HuH-7.5 (cell line): Measurements from ENCODE around the gene ALDH1A2.
"Not testable (repeated sequence)": the region's sequence is repeated elsewhere in the genome, so short reads cannot be mapped to it uniquely, and the experiment has no call there.

ENCODE experiments used
- DNase-seq: peaks from one replicate; pipeline ENCODE4 v3.0.0; 2011; ENCODE audit warnings: low spot score

ALDH1A2 gene

DNA sequence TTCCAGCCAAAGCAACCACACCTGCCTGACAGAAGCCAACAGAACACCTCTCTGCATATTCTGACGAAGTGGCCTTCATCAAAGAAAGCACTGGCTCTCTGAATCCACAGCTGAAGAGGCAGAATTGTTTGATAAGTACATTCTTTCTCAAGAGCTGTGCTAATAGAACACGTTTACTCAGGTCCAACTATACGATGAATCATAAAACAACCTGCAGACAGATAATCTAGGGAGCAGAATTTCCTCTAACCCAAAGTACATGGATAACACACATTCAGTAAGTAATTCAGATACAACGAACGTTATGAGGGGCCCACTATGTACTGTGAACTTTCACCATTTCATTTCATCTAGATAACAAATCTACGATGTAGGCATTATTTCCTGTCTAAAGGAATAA is 25.4 kb downstream of the ALDH1A2 start:
- no peak for DNase-seq

DNA sequence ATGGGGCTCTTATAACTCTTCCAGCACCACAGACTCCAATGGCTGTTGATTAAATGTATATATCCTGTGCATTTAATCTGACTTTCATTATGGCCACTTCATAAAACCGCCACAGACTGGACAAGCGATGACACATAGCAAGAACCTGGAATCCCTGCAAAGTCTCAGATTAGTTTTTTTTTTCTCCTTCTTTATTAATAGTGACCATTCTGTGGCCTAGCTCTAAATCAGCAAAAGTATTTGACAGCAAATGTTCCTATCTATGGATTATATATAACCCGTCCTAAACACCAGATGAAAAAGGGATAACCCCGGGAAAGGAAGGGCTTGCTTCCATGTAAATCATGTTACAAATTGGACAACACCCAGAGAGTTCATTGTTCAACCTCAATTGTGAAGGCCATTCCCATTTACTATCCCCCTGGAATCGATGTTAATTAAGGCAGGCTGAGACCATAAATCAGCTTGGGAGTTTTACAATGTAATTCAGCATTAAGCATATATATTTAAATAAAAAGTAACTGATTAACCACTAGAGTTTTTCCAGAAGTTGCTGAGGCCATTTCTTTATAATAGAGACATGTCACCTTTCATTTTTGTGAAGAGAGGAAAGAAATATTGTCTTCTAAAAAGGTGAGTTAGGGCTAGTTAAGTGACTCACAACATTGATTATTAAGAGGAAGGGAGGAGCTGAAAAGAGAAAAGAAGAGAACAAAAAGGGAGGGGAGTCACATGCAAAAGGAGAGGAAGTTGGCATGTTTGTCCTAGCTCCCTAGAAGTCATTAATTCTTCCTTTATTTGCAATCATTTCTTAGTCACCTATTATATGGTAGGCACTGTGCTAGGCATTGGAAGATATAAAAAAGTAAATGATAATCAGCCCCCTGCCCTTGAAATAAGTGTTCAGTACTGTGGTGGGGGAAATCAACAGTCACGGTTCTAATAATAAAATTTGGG is 26.2 kb downstream of the ALDH1A2 start:
- no peak for DNase-seq

GRCh38 chr15:58038426-58039078 is 27.0 kb downstream of the ALDH1A2 start:
- no peak for DNase-seq

DNA sequence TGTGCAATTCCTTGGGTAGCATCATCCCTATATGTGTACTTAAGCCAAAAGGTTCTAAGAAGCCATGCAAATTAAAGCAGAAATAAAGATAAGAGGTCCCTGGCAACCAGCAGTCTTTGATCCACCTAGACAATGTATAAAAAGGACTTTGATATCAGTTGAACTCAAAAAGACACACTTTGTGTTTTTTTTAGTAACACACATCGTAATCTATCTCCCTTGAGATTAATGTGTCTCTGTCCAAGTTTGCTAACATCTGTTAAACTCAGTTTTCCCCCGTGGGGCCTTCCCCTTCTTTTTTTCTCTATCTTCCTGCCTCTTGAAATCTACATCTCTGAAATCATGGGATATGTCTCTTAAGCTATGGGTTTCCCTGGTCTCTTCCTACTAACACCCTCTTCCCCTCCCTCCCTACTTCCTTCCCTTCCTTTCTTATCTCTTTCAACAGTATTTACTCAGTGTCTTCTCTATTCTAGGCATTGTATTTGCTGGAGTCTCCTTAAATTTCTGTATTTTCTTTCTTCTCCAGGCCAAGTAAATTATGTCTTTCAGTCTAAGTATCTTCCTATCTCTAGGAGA is 27.7 kb downstream of the ALDH1A2 start:
- DNase-seq: no peak

DNA sequence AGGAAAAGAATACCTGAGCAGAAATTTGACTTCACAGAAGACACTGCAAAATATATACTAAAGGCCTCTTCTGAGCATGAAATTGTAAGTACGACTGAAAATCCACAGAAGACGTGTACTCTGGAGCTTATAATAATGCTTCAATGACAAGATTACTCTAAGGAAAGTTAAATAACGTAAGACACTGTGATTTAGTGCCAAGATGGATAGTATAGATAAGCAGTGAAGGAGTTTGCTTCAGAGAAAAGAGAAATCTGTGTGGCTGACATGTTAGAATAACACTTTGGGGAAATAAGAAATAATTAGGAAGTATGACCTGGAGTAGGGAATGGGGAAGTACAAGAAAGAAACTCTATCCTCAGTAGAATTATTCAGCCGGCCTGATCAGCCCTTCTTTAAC is 28.9 kb downstream of the ALDH1A2 start:
- DNase-seq: no peak

DNA sequence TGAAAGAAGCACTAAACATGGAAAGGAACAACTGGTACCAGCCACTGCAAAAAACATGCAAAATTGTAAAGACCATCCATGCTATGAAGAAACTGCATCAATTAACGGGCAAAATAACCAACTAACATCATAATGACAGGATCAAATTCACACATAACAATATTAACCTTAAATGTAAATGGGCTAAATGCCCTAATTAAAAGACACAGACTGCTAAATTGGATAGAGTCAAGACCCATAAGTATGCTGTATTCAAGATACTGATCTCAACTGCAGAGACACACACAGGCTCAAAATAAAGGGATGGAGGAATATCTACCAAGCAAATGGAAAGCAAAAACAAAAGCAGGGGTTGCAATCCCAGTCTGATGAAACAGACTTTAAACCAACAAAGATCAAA is 37.1 kb downstream of the ALDH1A2 start:
- DNase-seq: not testable (repeated sequence)

- no peak for DNase-seq
Measured at GRCh38 chr15:58026552-58026951, 39.0 kb downstream of the ALDH1A2 start.

DNA sequence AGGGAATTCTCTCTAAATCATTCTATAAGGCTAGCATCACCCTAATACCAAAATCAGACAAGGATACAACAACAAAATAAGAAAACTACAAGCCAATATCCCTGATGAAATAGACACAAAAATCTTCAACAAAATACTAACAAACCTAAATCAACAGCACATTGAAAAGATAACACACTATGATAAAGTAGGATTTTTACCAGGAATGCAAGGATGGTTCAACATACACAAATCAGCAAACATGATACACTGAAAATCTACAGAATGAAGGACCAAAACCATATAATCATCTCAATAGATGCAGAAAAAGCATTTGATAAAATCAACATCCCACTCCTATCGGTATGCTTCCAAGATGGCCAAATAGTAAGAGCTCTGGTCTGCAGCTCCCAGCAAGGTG is 39.5 kb downstream of the ALDH1A2 start:
- DNase-seq: no peak

- DNase-seq: no peak
Measured at GRCh38 chr15:58021332-58022230, 43.9 kb downstream of the ALDH1A2 start.

DNA sequence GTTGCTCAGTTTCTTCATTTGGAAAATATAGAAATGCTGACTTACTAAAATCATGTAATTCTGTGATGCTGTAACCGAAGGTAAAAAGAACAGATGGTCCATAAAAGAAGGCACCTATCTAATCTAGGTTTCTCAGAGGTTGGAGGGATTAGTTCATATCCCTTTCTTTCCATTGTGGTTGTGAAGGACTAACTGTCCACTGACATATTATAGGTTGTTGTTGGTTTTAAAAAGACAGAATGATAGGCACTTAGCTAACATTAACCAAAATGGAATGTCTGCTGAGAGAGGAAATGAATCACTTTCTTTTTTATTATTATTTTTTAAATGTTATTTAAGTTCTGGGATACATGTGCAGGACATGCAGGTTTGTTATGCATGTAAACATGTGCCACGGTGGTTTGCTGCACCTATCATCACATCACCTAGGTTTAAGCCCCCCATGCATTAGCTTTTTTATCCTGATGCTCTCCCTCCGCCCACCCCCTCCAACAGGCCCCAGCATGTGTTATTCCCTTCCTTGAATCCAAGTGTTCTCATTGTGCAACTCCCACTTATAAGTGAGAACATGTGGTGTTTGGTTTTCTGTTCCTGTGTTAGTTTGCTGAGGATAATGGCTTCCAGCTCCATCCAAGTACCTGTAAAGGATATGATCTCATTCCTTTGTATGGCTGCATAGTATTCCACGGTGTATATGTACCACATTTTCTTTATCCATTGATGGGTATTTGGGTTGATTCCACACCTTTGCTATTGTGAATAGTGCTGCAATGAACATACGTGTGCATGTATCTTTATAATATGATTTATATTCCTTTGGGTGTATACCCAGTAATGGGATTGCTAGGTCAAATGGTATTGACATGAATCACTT is 45.8 kb downstream of the ALDH1A2 start:
- DNase-seq: no peak

DNA sequence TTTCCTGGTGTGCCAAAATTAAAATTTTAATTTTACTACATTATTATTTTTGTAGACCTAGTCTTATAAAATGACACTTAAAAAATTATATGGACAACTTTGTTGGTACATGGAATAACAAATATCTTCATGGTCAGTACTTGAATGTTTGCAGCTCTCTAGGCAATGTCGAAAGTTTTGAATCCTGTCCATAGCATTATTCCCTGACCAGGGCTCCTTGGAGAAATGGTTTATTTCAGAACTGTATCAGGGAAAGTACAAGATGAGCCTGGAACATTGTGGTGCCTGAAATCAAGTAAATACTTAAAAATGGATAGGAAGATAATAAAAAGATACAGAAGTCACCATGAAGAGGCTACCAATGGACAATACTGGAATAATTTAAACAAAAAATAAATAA is 47.6 kb downstream of the ALDH1A2 start:
- DNase-seq: no peak

- DNase-seq: no peak
Measured at GRCh38 chr15:58016581-58017175, 48.8 kb downstream of the ALDH1A2 start.

DNA sequence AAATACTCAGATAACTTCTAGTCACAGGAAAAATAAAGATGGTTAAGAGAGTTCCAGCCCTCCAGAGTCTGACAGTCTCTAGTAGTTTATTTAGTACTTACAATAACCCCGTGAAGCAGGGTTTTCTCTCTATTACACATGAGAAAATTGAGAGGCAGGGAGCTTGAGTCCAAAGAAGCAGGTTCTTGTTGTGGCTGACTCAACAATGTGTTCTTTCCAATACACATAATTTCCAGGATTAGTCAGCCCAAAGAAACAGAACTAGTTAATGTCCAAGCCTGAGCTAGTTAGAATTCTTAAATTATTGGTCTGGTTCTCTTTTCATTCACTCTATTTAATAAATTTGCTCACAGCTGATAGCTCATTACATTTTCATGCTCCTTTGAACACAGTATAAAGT is 49.9 kb downstream of the ALDH1A2 start:
- DNase-seq: no peak

DNA sequence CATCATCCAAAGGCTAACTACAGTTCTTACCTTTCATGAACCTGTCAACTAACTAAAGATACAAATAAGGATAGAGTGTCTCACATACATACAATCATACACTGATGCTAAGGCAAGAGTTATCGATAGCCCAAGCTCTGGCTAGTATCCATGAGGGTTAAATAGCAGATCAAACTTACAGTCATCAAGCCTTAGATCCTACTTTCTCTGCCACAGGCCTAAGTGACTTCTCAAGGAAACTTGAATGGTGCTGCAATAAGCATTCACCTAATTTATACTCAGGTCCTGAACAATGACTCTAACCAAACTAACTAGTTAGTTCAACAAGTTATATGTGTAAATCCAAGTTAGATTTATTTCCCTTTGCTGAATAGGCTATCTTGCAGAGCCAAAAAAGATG is 51.0 kb downstream of the ALDH1A2 start:
- no peak for DNase-seq

GRCh38 chr15:58014040-58014439 is 51.5 kb downstream of the ALDH1A2 start:
- DNase-seq: no peak

- DNase-seq: no peak
Measured at GRCh38 chr15:58010983-58011382, 54.5 kb downstream of the ALDH1A2 start.

DNA sequence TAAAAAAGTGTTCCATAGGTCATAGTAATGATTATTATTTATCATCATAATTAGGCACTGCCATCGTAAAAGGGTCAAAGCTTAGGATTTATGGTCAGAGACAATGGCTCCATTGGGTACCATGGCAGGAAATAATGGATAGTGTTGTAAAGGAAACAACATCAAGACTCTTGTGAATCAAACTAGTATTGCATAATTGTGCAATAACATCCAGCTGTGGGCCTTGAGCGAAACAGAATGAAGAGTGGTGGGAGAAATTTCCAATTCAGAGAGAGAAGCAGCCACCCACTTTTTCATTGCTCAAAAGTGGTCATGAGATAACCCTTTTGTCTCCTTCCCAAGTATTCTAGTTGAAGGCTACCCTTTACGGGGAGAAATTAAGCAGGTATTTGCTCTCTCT is 61.7 kb downstream of the ALDH1A2 start:
- DNase-seq: no peak

- DNase-seq: no peak
Measured at GRCh38 chr15:58002338-58003126, 63.0 kb downstream of the ALDH1A2 start.

DNA sequence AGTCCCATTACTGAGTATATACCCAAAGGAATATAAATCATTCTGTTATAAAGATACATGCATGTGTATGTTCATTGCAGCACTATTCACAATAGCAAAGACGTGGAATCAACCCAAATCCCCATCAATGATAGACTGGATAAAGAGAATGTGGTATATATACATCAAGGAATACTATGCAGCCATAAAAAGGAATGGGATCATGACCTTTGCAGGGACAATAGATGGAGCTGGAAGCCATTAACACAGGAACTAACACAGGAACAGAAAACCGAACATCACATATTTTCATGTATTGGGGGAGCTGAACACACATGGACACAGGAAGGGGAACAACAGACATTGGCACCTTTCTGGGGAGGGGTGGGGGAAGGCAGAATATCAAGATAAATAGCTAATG is 65.8 kb downstream of the ALDH1A2 start:
- not testable (repeated sequence) for DNase-seq

DNA sequence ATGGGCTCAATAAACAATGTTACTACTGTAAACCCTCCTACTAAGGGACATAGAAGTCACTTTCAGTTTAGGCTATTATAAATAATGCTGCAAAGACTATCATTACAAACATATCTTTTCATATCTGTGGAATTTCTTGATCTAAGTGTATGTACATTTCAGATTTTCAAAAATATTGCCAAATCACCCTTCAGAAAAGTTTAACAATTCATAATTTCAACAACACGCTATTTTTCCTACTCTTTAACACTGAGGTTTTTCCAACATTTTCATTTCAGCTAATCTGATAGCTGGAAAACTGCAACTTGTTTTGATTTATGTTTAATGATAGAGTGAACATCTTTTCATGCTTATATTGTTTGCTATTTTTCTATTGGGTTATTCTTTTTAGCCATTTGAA is 69.0 kb downstream of the ALDH1A2 start:
- no peak for DNase-seq
